RCC 7860 (cell line): ENCODE results near the gene UBE2V1.
"Not testable (repeated sequence)": the region's sequence is repeated elsewhere in the genome, so short reads cannot be mapped to it uniquely, and the experiment has no call there.

Experiments used
- DNase-seq: peaks from one replicate; pipeline ENCODE4 v3.0.0-alpha.2; 2015; ENCODE audit warnings: low spot score
- FAIRE-seq: peaks from 2 replicates; lab custom pipeline; 2012; peaks lifted over from hg19 to GRCh38; lab: Jason Lieb, UNC

UBE2V1 gene

DNA sequence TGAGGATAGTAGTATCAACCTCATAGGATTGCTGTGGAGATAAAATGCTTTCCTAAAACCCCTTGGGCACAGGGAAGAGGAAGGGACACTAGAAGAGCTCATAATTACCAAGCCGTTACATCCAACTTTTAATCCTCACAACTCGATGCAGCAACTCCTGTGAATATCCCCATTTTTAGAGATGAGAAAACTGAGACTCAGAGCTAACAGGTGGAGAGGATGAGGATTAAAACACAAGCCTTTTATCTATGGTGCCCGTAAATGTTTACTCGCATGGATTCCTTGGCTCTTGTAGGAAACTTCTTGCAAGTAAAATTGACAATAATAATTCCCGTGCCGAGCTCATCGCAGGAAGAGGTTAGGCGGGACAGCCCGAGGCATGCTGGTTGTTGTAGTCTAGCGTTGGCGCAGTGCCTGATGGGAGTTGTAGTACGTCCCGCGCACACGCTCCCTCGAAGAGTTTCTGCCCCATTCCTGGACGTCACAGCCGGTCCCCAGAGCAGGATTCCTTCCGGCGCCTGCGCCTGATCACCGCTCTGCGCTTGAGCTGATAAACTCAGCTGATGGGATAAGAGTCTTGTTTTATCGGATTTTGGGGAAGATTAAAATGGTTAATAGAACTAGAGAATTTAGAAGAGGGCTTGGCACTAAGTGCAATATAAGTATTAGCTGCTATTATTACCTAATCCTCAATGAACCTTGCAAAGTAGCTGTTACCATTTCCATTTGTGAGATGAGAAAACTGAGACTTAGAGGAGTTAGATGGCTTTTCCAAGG, 2.8 kb upstream of the UBE2V1 start:
- FAIRE-seq: peak; percentile 82
- DNase-seq: peak; percentile 92

DNA sequence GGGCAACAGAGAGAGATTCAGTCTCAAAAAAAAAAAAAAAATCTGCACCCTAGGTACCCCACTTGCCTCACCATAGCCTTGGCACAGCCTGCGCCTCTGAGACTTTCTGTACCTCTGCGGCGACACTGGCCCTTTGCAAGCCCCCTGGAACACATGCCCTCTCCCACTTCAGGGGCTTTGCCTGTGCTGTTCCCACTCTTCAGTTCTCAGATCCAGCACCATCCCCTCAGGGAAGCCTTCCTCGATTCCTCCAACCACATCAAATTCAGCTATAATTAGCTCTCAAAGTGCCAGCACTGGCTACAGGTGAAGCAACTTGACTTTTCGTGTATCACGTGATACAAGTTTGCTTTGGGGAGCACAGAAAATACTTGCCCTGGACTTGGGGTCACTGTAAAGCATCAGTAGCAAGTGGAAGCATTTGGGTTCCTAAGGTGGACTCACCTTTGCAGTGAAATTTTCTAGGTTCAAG, 2.1 kb upstream of the UBE2V1 start:
- no peak for DNase-seq
- no peak for FAIRE-seq

DNA sequence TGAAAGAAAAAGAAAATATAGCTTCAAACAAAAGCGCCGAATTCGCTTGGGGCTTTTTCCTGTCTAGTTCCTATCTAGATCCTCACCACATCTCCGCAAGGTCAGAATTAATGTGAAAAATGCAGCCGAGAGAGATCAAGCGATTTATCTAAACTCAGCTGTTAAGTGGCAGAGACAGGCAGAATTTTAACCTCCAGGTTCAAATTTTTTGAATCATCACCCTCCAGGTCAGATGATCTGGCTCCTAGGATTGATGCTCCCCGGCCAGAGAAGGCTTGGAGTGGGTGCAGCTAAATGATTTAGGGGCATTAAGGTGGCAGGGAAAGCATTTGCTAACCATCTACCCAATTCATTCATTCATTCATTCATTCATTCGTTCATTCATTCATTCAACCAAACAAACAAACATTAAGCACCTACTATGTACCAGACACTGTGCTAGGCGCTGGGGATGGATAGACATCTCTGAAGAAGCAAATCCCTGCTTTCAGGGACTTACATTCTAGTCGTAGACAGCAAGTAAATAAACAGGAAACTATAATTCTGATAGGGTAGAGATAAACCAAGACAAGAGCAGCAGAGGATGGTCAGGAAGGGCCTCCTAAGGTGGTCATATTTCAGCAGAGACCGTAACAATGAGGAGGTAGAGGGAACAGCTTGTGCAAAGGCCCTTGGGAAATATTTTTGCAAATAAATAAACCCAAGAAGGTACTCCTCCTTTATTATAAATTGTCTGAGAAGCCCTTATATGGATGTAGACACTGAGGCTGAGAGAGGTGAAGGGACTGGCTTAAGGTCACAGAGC, 672 bp upstream of the UBE2V1 start:
- DNase-seq (no peak), FAIRE-seq (no peak)

DNA sequence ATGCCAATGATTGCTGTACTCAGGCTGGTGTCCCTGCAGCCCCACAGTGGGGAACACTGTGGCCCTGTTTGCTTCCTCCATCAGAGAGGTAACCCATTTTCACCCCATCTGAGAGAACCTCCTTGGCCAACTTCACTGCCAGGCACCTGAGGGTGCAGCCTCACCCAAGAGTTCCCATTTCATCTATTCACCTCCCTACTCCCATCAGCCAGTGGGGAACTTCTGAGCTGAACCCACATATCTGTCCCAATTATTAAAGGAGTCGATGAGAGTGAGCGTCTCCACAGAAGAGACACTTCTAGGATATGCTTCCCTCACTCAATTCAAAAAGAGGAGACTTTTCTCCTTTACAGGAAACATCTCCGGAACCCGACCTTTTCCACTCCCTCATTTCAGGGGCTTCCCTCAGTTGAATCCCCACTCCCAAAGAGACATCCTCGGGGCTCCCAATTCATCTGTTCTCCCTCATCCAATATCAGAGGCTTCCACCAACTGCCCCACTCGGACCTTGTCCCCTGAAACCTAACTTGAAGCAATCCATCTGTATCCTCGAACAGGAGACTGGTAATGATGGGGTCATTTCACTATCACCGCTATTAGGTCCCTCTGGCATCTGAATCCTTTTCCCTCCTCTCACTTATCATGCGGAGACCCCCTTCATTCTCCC, 988 bp downstream of the UBE2V1 start:
- FAIRE-seq: no peak
- no peak for DNase-seq

DNA sequence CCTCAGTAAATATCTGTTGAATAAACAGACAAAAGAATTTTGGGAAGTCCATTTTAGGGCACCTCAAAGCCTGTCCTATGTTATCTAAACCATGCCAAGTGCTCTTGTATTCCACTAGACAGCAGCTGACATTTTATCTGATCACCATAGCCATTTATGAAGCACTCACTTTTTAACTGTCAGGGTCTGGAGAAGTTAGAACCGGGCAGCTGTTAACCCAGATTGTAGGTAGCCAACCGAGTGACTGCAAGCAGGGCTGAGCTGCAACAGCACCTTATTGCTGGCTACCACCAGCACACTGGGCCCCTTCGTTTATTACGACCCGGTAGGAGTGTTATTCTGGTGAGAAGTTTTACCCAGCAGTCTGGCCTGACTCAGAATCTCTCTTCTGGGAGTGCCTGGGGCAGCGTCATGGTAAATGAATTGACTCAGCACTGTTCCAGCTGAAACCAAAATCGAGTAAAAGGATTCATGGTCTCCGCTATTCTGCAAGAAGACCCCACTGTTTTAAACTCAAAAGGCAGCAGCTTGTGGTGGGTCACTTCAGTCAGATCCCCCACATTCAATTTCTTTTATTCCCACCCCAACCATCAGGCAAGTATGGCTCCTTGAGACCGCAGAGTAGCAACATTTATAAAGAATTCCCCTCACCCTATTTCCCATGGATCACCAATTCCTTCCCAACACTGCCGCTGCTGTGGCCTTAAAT, 1.7 kb downstream of the UBE2V1 start:
- FAIRE-seq: no peak
- peak; percentile 51 for DNase-seq

DNA sequence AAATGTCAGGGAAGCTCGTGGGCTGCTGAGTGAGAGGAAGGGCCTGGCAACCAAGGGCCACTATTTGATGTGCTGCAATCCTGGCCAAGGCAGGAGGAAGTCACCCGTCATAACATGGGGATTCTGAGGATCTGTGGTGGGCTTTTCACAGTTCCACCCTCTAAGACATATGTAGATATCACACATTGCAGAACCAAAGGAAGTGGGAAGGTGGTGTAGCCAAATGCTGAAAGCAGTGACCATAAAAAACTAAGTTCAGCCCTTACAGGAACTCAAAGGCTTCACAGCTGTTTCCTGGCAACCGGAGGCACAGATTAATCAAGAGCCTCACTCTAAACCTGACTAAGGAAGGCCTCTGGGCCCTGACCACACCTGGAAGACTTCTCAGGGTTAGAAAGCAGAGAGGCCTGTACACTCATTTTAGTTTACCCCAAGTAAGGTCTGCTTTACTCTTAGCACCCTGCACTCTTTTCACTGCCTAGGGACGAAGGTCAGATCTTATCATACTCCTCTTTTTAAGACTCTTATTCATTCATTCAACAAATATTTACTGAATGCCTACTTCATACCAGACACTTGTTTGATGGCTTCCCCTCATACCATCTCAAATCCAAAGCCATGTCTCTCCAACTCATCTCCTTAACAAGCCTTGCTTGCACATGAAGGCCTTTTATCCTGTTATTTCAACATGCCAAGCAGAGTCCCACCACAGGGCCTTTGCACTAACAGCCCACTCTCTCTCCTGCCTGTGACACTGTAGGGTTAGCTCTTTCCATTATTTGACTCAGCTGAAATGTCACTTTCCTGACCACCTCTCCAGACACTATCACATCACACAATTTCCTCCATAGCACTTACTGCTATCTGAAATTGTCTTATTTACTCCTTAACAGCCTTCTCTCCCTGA, 2.6 kb downstream of the UBE2V1 start:
- DNase-seq (peak; percentile 24), FAIRE-seq (no peak)

DNA sequence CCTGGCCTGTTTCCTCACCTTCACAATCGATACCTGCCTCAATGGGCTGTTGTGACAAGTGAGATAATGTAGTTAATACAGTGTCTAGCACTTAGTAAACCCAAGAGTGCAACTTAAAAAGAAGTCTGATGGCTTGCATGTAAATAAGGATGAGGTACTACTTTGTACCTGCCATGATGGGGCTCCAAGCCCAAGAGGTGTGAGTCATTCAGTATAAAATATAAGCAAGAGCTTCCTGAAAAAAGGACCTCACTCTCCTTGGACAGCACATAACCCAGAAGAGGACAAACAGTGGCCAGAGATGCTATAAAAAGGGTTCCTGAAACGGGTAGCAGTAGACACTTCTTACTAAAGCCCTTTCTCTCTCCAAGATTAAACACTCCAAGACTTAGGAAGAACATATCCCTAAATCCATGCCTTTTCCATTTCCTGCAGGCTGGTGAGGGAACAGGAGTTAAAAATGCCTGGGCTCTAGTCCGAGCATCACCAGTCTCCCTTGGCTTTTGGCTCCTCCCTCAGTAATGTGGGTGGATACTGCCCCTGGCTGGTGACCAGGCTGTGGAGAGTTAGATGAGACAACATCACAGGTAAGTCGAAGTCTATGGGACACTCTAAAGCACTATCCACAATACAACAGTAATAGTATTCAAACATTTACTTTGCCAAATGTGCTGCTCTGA, 4.3 kb downstream of the UBE2V1 start:
- DNase-seq: no peak
- no peak for FAIRE-seq

DNA sequence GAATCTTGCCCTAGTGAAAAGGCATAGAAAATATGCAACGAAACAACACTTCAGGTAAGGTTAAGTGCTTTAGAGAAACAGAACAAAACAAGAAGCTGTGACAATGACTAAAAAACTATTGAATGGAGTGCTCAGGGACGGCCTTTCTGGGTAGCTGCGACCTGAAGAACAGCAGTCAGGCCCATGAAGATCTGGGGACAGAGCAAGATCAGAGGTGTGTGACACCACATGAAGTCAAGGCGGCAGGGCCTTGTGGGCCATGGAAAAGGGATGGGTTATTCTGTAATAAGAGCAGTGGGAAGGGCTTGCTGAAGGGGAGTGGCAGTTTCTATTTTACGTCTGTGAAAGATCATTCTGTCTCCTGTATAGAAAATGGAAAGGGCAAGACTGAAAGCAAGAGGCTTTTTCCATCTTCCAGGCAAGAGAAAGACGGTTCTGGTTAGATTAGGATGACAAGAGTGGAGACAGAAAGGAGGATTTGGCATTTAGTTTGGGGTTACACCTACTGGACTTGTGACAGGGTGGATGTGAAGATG, 5.1 kb downstream of the UBE2V1 start:
- DNase-seq (no peak), FAIRE-seq (no peak)

DNA sequence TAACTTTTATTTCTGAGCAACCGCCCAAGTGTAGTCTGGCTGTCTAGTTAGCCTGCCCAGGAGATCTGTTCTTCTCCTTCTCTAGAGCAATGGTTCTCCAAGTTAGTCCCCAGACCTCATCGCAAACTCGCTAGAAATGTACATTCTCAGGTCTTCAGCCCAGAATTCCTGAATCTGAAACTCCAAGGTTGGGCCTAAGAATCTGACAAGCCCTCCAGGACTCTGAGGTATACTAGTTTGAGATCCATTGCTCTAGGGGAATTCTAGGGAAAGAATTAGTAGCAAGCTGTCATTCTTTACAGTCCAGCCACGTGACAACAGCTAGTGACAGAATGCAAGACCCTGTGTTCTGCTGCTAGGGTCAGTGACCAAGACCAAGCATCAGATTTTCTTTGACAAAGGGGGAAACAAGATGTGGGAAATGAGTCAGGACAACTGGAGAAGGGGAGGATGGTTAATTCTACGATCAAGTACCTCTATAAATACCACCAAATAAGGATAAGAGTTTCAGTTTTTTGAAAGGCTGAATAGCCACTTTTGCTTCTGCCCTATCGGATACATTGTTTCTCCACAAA, 5.8 kb downstream of the UBE2V1 start:
- no peak for DNase-seq

DNA sequence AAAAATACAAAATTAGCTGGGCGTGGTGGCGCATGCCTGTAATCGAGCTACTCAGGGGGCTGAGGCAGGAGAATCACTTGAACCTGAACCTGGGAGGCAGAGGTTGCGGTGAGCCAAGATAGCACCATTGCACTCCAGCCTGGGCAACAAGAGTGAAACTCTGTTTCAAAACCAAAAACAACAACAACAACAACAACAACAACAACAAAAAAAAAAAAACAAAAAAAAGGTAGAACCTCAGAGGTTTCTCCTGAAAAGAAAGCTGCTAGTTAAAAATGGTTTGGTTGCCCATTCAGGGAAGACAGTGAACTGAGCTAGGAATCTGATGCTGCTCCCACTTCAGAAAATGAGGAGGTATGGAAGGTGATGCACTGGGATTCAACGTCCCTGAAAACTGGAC, 6.3 kb downstream of the UBE2V1 start:
- not testable (repeated sequence) for DNase-seq, FAIRE-seq

More for the DNA sequence above, 5.8 kb downstream of the UBE2V1 start:
- no peak for FAIRE-seq

DNA sequence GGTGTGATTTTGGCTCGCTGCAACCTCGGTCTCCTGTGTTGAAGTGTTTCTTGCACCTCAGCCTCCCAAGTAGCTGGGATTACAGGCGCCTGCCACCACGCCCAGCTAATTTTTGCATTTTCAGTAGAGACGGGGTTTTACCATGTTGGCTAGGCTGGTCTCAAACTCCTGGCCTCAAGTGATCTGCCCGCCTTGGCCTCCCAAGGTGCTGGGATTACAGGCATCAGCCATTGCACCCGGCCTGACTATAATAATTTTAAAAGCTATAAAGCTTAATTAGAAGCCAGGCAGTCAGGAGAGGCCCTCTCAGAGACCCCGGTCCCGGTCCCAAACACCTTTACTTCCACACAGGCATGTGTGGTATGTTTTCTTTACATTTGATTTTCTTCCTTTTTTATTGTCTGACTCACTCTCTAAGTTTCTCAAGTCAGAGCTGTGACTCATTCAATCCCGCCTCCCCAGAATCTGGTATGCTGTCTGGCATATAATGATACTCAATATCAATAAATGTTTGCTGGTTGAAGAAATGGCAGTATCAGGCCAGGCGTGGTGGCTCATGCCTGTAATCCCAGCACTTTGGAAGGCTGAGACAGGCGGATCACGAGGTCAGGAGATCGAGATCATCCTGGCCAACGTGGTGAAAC, 9.4 kb downstream of the UBE2V1 start:
- FAIRE-seq (peak; percentile 76), DNase-seq (peak; percentile 73)

DNA sequence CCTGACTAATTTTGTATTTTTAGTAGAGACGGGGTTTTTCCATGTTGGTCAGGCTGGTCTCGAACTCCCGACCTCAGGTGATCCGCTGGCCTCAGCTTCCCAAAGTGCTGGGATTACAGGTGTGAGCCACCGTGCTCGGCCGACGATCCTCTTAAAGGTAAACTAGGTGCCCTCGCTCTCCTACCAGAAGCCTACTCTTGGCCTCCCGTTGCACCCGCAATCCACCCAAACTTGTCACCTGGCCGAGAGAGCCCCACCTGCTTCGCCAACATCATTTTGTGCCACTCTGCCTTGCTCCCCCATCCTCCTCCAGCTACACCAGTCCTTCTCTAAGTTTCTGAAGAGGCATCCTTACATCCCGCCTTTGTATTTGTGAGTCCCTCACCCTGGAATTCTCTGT, 10.4 kb downstream of the UBE2V1 start:
- DNase-seq, FAIRE-seq: not testable (repeated sequence)

DNA sequence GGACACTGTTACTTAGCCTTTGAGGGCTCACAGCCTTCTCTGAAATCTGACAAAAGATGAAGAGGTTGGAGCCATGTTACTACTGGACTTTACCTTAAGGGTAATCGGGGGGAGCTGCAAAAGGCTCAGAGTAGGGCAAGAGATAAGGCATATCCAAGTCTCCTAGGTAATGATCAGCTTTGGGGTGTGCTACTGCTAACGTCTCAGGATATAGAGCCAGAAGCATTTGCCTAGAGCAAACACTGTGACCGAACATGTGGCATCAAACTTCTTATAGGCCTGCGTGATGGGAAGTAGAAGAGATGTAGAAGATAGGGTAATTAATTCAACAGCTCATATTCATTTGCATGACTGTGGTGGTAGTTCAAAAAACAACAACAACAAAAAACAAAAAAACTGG, 11.1 kb downstream of the UBE2V1 start:
- FAIRE-seq: no peak
- DNase-seq: no peak

DNA sequence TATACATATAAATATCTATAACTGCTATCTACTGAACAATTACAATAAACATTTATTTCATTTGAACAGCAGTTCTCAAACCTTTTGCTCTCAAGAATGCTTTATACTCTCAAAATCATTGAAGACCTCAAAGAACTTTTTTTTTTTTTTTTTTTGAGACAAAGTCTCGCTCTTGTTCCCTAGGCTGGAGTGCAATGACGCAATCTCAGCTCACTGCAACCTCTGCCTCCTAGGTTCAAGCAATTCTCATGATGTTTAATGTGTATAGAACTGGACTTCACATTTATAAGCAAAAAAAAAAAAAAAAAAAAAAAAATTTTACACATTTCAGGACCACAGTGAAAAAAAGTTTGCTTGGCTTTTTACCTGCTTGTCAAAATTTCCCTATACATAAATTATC, 11.7 kb downstream of the UBE2V1 start:
- DNase-seq (no peak), FAIRE-seq (no peak)

DNA sequence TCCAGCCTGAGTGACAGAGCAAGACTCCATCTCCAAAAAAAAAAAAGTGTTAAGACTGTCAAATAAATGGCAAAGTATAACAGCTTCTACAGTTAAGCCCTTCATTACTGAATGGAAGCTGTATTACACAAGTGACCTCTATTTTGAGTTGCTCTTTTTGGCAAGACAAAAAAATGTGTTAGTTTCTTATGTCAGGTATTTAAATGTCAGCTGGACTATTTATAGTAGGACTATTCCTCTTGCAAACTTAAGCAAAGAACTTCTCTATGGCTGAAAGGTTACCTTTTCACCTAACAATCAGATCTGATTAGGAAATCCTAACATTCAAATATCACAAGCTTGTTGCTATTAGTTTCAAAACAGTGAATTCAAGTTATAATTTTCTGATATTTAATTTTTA, 12.4 kb downstream of the UBE2V1 start:
- DNase-seq (no peak), FAIRE-seq (no peak)

DNA sequence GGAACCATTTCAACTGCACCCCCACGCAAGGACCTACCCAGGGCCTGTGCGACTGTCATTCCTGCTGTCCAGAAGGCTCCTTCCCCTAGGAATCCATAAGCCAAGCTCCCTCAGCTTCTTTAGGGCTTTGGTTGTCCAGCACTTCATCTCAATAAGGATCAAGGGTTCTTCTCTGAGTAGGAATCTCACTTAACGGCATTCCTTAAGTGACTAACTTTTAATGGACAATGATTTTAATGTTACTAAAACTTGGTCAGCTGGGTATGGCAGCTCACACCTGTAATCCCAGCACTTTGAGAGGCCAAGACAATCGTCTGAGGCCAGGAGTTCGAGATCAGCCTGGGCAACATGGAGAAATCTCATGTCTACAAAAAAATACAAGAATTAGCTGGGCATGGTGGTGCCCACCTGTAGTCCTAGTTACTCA, 13.4 kb downstream of the UBE2V1 start:
- no peak for FAIRE-seq

DNA sequence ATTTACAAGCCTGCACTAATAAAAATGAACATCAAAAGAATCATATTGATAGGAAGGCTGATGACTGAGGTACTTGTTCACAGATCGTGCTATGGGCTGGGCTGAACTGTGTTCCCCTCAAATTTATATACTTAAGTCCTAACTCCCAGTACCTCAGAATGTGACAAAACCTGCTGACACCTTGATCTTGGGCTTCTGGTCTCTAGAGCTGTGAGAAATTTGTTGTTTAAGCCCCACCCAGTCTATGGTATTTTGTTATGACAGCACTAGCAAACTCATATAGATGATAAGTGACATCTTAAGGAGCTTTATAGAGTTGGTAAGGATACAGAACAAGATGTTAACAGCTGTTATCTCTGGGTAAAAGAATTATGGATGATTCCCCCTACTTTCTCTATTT, 13.8 kb downstream of the UBE2V1 start:
- FAIRE-seq (no peak), DNase-seq (no peak)

More for the DNA sequence above, 13.4 kb downstream of the UBE2V1 start:
- DNase-seq: no peak

DNA sequence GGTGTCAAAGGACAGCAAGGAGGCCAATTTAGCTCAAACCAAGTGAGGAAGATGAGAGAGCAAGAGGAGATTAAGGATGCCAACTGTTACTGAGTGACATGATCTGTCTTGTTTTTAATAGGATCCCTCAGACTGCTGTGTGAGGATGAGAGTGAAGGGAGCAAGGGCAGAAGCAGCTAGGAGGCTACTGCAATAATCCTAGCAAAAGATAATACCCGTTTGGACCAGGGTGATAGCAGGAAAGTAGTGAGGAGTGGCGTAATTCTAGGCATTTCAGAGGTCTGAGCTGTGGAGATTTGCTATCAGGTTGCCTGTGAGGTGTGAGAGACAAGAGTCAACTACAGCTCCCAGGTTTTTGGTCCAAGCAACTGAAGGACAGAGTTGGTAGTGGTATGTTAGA, 14.7 kb downstream of the UBE2V1 start:
- FAIRE-seq (no peak), DNase-seq (no peak)
